Fibroblast of villous mesenchyme (primary cell): ENCODE data around the gene MAGEB6B. TPM values are rescaled to one million over a fixed set of nuclear protein-coding genes. Genes with fewer than 3 reads are reported as not detected.
"Not testable (repeated sequence)": the region's sequence is repeated elsewhere in the genome, so short reads cannot be mapped to it uniquely, and the experiment has no call there.

ENCODE experiments used
- DNase-seq: peaks from one replicate; pipeline ENCODE4 v3.0.0-alpha.2; 2010; ENCODE audit warnings: low read depth
- H3K4me3 ChIP-seq: 2 replicates; pipeline ENCODE4 v1.5.1; 2011; ENCODE audit warnings: low read depth, mild to moderate bottlenecking, low read length
- total RNA-seq: library from RNA; depleted of rRNA; stranded (reverse); fragments of >200 nt; gene quantifications from 2 replicates; pipeline ENCODE4 v1.2.3, GENCODE V29; 2012
- TF ChIP-seq, protein P1 (sequence below): IDR thresholded peaks from 2 replicates; pipeline ENCODE4 v1.5.1; 2012; ENCODE audit warnings: low read depth, mild to moderate bottlenecking, low read length; ENCODE audit not compliant: insufficient read depth

The MAGEB6B gene, protein sequence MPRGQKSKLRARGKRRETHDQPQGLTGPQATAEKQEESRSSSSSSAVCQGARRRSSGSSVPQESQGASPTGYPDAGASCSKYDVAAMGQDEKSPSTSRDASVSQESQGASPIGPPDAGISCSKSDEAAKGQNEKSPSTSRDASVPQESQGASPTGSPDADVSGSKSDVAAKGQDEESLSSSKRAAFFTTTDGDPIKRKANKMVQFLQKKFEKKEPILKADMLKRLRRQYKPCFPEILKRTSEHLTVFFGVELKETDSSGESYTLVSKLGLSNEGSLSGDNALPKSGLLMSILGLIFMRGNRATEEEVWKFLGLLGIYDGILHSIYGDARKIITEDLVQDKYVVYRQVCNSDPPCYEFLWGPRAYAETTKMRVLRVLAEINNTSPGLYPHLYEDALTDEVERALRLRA
- total RNA-seq, result not detected in 2 replicates

DNA sequence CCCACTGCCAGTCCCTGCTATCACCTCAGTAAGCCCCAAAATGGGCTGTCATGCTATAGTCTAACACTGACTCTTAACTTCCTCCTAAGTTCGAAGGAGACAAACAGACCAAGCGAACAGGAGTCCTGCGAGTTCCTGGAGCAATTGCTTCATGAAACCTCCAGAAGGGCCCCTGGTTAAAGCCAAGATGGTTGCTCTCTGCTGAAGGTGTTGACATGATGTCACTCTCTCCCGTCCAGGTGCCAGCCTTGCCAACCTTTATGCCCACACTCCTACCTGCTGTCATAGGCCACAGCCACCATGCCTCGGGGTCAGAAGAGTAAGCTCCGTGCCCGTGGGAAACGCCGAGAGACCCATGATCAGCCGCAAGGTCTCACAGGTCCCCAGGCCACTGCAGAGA, at the start of gene MAGEB6B:
MAGEB6B (plus strand) TSS at position 301 of the 400 bp plus-strand sequence; CDS start at position 301, 0 bp downstream.
- TF ChIP-seq, protein P1, sequence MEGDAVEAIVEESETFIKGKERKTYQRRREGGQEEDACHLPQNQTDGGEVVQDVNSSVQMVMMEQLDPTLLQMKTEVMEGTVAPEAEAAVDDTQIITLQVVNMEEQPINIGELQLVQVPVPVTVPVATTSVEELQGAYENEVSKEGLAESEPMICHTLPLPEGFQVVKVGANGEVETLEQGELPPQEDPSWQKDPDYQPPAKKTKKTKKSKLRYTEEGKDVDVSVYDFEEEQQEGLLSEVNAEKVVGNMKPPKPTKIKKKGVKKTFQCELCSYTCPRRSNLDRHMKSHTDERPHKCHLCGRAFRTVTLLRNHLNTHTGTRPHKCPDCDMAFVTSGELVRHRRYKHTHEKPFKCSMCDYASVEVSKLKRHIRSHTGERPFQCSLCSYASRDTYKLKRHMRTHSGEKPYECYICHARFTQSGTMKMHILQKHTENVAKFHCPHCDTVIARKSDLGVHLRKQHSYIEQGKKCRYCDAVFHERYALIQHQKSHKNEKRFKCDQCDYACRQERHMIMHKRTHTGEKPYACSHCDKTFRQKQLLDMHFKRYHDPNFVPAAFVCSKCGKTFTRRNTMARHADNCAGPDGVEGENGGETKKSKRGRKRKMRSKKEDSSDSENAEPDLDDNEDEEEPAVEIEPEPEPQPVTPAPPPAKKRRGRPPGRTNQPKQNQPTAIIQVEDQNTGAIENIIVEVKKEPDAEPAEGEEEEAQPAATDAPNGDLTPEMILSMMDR, result no peak
- H3K4me3 ChIP-seq, result no peak within 1 kb of the TSS
- no peak for DNase-seq

DNA sequence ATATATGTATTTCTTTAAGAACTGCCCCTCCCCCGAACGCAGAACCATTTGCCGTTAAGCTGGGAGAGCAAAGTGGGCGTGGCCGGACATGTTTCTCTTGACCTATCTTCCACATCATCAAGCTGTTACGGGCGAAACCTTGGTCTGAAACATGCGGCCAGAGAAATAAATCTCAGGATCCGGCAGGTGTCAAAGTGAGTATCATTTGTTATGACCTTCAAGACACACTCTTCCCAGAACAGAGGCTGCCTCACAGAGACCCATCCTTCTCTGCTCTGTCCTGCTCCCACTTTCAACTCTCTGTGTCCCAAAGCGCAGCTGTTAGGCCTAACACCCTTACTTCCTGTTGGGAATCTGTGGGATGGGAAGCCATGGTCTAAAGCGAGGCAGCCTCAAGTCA, 22.1 kb upstream of the MAGEB6B start, which contains the start of gene MAGEB18:
MAGEB18 (plus strand) TSS at position 70 of the 400 bp plus-strand sequence. CDS start 643 bp downstream, outside the sequence.
- TF ChIP-seq, protein P1, result no peak
- DNase-seq, result no peak
- H3K4me3 ChIP-seq, result no peak within 1 kb of the TSS

DNA sequence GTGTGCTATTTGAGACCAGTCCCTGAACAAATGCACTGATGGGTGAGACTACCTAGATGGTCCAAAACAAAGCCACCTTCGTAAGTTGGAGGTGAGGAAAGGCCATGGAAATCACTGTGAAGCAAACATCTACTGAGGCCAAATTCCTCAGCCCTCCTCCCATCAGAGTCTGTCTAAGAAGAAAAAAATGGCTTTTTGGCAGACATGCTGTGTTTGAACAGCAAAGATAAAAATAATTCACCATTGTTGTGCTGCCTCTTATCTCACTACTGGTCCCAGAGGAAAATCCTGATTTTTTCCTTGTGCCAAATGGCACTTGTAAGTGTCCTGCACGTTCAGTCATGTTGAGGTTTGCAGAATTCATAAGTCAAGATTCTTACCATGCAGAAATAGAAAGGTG, 14.4 kb upstream of the MAGEB6B start:
- DNase-seq, result no peak
- H3K4me3 ChIP-seq, result no peak overlapping the region
- TF ChIP-seq, protein P1, result no peak

DNA sequence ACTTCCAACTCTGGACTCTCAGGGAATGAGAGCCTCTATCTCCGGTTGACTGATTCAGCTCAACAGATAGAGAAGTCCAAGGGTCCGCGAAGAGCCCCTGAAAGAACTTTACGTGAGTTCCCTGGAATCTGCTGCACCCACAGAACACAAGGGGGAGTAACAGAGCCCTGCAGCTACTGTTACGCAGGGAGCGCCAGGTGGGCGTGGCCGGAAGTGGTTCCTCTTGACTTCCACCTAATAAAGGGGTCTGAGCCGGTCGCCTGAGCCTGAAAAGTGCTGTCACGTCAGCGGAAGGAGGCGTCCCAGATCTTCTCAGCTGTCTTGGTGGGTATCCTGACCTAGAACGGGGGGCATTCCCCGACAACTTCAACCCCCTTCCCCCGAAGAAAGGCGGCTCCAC, 31.8 kb downstream of the MAGEB6B start, which contains the start of gene MAGEB6:
MAGEB6 (plus strand) TSS at position 237 of the 400 bp plus-strand sequence. CDS start 1,407 bp downstream, outside the sequence.
- TF ChIP-seq, protein P1, result no peak
- no peak for DNase-seq
- H3K4me3 ChIP-seq, result no peak within 1 kb of the TSS

DNA sequence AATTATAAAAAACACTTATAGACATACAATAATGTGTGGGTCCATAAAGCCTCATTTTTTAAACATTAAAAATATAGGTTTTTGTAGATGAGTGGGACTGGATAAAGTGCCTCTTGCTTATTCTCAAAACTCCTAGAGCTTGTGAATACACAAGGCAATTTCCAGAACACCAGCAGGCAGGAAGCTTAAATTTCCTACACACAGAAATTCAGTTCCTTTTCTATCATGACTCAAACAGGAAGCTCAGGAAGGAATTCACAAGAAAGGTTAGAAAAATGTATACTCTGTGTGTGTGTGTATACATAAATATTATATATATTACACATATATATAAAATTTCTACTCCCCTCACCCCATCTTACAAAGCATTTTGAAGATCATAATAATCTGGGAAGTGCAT, 43.2 kb downstream of the MAGEB6B start:
- H3K4me3 ChIP-seq, result no peak overlapping the region
- TF ChIP-seq, protein P1, result no peak
- DNase-seq, result no peak

DNA sequence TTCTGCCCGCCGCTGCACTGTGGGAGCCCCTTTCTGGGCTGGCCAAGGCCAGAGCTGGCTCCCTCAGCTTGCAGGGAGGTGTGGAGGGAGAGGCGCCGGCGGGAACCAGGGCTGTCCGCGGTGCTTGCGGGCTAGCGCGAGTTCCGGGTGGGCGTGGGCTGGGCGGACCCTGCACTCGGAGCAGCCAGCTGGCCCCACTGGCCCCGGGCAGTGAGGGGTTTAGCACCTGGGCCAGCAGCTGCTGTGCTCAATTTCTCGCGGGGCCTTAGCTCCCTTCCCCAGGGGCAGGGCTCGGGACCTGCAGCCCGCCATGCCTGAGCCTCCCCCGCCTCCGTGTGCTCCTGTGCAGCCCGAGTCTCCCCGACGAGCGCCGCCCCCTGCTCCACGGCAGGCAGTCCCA, 44.3 kb downstream of the MAGEB6B start:
- H3K4me3 ChIP-seq, DNase-seq: not testable (repeated sequence)

DNA sequence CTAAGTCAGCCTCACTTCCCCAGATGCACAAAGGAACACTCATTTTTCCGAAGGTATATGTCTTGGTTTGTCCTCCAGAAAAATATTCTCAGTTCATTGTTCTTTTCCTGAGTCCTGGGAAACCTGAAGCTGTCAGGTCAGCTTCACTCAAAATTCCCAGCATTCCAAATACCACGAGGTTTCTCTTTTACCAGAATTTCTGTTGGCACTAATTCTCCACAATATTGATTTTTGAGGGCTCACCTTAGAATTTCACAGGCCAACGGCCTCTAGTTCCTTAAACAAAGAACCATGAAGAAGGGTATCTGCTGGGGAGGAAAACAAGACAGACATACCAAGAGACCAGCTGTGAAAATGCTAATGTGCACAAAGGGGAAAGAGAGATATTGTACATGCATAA, 47.6 kb downstream of the MAGEB6B start:
- no peak for DNase-seq
- H3K4me3 ChIP-seq, result no peak overlapping the region
- TF ChIP-seq, protein P1, result no peak
